K562 (cell line): ENCODE results near the gene DNAAF9. TPM values are rescaled to one million over a fixed set of nuclear protein-coding genes. Genes with fewer than 3 reads are reported as not detected.

Source experiments
- ATAC-seq: fragments of 200-7000 bp; cut with Tn5 transposase; 3 replicates; pipeline ENCODE4 v1.9.1; 2020; ENCODE audit warnings: moderate library complexity
- BruUV-seq: library from RNA; stranded (reverse); fragments of 400-500 nt; replicated peaks from 2 replicates; lab custom pipeline; 2021; lab: Mats Ljungman, UMichigan
- CTCF ChIA-PET: fragments of 300-600 bp; formaldehyde crosslinking; extraction: SDS; loops from one replicate; lab custom pipeline; 2021; ENCODE audit warnings: low intra/inter-chr PET ratio; lab: Yijun Ruan, JAX
- POLR2A ChIA-PET: fragments of 300-600, 350-650 bp; sonication (Branson Sonifier 250); formaldehyde crosslinking; extraction: SDS; loops from one replicate; lab custom pipeline; 2021; ENCODE audit warnings: antibody characterized with exemption, inconsistent platforms; lab: Yijun Ruan, JAX
- DNase-seq, 4 experiments: peaks; one replicate each; pipeline versions ENCODE4 v3.0.0 to v3.0.0-alpha.2; 2011 to 2018; ENCODE audit warnings: low spot score in 3 of 4, mixed read lengths in 3 of 4; ENCODE audit errors: extremely low read depth in 1 of 4
- FAIRE-seq: peaks from 2 replicates; lab custom pipeline; 2011; peaks lifted over from hg19 to GRCh38; lab: Jason Lieb, UNC
- H2AFZ ChIP-seq: 2 replicates; pipeline ENCODE4 v1.6.0; 2011; ENCODE audit warnings: low read depth, low read length, control low read depth, inconsistent platforms
- H3K27ac ChIP-seq: fragments of 200-600 bp; 3 replicates; pipeline ENCODE4 v1.8.0; 2011; ENCODE audit warnings: low read depth, mild to moderate bottlenecking, control low read depth, inconsistent platforms, low read length, moderate library complexity, mixed read lengths; ENCODE audit errors: extremely low read depth
- H3K27me3 ChIP-seq, 2 experiments: fragments of 300-600 bp in 1 of 2; 2 replicates in 1 of 2; 3 replicates in 1 of 2; pipeline versions ENCODE4 v1.6.0 to v1.8.0; 2011; ENCODE audit warnings: inconsistent platforms in 2 of 2, low read length in 2 of 2, mild to moderate bottlenecking in 1 of 2, mixed read lengths in 1 of 2, moderate library complexity in 1 of 2; ENCODE audit not compliant: control insufficient read depth in 2 of 2, insufficient read depth in 2 of 2
- H3K36me3 ChIP-seq: fragments of 300-600 bp; 3 replicates; pipeline ENCODE4 v1.8.0; 2011; ENCODE audit warnings: mild to moderate bottlenecking, low read length, inconsistent platforms; ENCODE audit not compliant: control insufficient read depth, insufficient read depth
- H3K4me1 ChIP-seq, 2 experiments: fragments of 200-600 bp in 1 of 2; replicated peaks in 1 of 2; 2 replicates in 1 of 2; 3 replicates in 1 of 2; pipeline versions ENCODE4 v1.5.1 to v1.8.0; 2011; ENCODE audit warnings: inconsistent platforms in 2 of 2, low read length in 2 of 2, mild to moderate bottlenecking in 1 of 2, mixed read lengths in 1 of 2, moderate library complexity in 1 of 2; ENCODE audit not compliant: control insufficient read depth in 2 of 2, insufficient read depth in 2 of 2
- H3K4me2 ChIP-seq: 2 replicates; pipeline ENCODE4 v1.6.1; 2011; ENCODE audit warnings: low read length, control low read depth, inconsistent platforms, mixed read lengths; ENCODE audit not compliant: insufficient read depth
- H3K4me3 ChIP-seq: fragments of 200-600 bp; sonication (generic), shearing (Covaris generic); 2 replicates; pipeline ENCODE4 v1.5.1; 2016; ENCODE audit warnings: control low read depth, inconsistent platforms
- H3K79me2 ChIP-seq: fragments of 200-600 bp; 3 replicates; pipeline ENCODE4 v1.8.0; 2011; ENCODE audit warnings: low read length, inconsistent platforms; ENCODE audit not compliant: control insufficient read depth, insufficient read depth
- H3K9ac ChIP-seq, 2 experiments: 2 replicates each; pipeline versions ENCODE4 v1.6.0 to v1.6.1; 2011; ENCODE audit warnings: low read depth in 2 of 2, low read length in 2 of 2, control low read depth in 1 of 2, inconsistent platforms in 1 of 2, mild to moderate bottlenecking in 1 of 2, mixed read lengths in 1 of 2; ENCODE audit not compliant: insufficient read depth in 1 of 2
- H3K9me1 ChIP-seq: one replicate; pipeline ENCODE4 v1.6.0; 2011; ENCODE audit warnings: inconsistent platforms, mild to moderate bottlenecking, low read length, moderate library complexity; ENCODE audit not compliant: control insufficient read depth, insufficient read depth
- H3K9me3 ChIP-seq: replicated peaks from 2 replicates; pipeline ENCODE4 v1.5.1; 2011; ENCODE audit warnings: low read depth, low read length, inconsistent platforms; ENCODE audit not compliant: control insufficient read depth, insufficient read depth
- H4K20me1 ChIP-seq: replicated peaks from 2 replicates; pipeline ENCODE4 v1.6.1; 2011; ENCODE audit warnings: low read length, inconsistent platforms, mixed read lengths; ENCODE audit not compliant: control insufficient read depth, insufficient read depth
- BRF1 ChIP-seq: IDR thresholded peaks from 3 replicates; pipeline ENCODE4 v1.6.1; 2011; ENCODE audit warnings: borderline replicate concordance, mild to moderate bottlenecking; ENCODE audit not compliant: insufficient read length; ENCODE audit errors: extremely low read depth
- CHAMP1 ChIP-seq: fragments of 450-650 bp; IDR thresholded peaks from 2 replicates; pipeline ENCODE4 v1.6.1; 2016; ENCODE audit warnings: mild to moderate bottlenecking
- CXXC5 ChIP-seq: fragments of 250-450 bp; sonication (Bioruptor Pico); IDR thresholded peaks from 2 replicates; pipeline ENCODE4 v1.8.0; 2022; ENCODE audit warnings: inconsistent platforms, mild to moderate bottlenecking, moderate library complexity
- DDX20 ChIP-seq: fragments of 450-650 bp; IDR thresholded peaks from 2 replicates; pipeline ENCODE4 v1.6.1; 2016; ENCODE audit warnings: missing genetic modification characterization, low read depth, mild to moderate bottlenecking, missing compliant biosample characterization, moderate library complexity
- EHMT2 ChIP-seq: fragments of 450-650 bp; IDR thresholded peaks from 2 replicates; pipeline ENCODE4 v1.6.1; 2018; ENCODE audit warnings: antibody characterized with exemption
- EZH2 ChIP-seq: IDR thresholded peaks from 2 replicates; pipeline ENCODE4 v1.6.1; 2012; ENCODE audit warnings: low read depth, mild to moderate bottlenecking, inconsistent platforms, low read length, borderline replicate concordance
- GABPB1 ChIP-seq: sonication (generic); formaldehyde crosslinking; IDR thresholded peaks from 2 replicates; pipeline ENCODE4 v1.8.0; 2022; ENCODE audit warnings: mild to moderate bottlenecking, missing genetic modification reagents
- IFI16 ChIP-seq: fragments of 250-450 bp; sonication (Bioruptor Pico); IDR thresholded peaks from 2 replicates; pipeline ENCODE4 v2.1.2; 2022; ENCODE audit warnings: mild to moderate bottlenecking, inconsistent platforms
- L3MBTL2 ChIP-seq: fragments of 450-650 bp; IDR thresholded peaks from 2 replicates; pipeline ENCODE4 v1.6.1; 2016; ENCODE audit warnings: mild to moderate bottlenecking, moderate library complexity
- NR2C2 ChIP-seq, 2 experiments: fragments of 200-800 bp in 1 of 2; sonication (Bioruptor generic) in 1 of 2; sonication (generic) in 1 of 2; formaldehyde crosslinking in 1 of 2; IDR thresholded peaks; 2 replicates each; pipeline versions ENCODE4 v1.6.1 to v1.8.0; 2016 to 2022; ENCODE audit warnings: mild to moderate bottlenecking in 1 of 2, missing compliant biosample characterization in 1 of 2, missing genetic modification characterization in 1 of 2, missing genetic modification reagents in 1 of 2
- PKNOX1 ChIP-seq: fragments of 450-650 bp; IDR thresholded peaks from 2 replicates; pipeline ENCODE4 v1.6.1; 2016
- SMARCA5 ChIP-seq: fragments of 450-650 bp; IDR thresholded peaks from 2 replicates; pipeline ENCODE4 v1.6.1; 2016
- TRIM24 ChIP-seq, 2 experiments: fragments of 450-650 bp; IDR thresholded peaks; 2 replicates each; pipeline ENCODE4 v1.6.1; 2016
- USF1 ChIP-seq: sonication (generic); formaldehyde crosslinking; IDR thresholded peaks from 2 replicates; pipeline ENCODE4 v1.9.0; 2022; ENCODE audit warnings: mild to moderate bottlenecking, missing genetic modification reagents
- ZBTB9 ChIP-seq: fragments of 450-650 bp; formaldehyde crosslinking; IDR thresholded peaks from 2 replicates; pipeline ENCODE4 v1.4.0; 2020; ENCODE audit warnings: mild to moderate bottlenecking, moderate library complexity
- ZKSCAN3 ChIP-seq: fragments of 250-450 bp; sonication (Bioruptor Pico); IDR thresholded peaks from 2 replicates; pipeline ENCODE4 v1.4.0; 2020
- WGBS: fragments of 100-300 bp; shearing (Covaris generic); methylation state at CpG from one replicate; pipeline ENCODE4 v1.1.6; 2016; ENCODE audit warnings: low coverage, mixed read lengths; ENCODE audit not compliant: insufficient coverage; ENCODE audit errors: missing lambda C conversion rate; 5-methylcytosine and 5-hydroxymethylcytosine counted together
- in situ Hi-C: fragments of 300-500 bp; cut with MboI; formaldehyde crosslinking; loops from 4 replicates; pipeline ENCODE4 v1.15.0; 2018; ENCODE audit warnings: inconsistent platforms, mixed read lengths
- intact Hi-C: fragments of 100-400 bp; cut with micrococcal nuclease; formaldehyde crosslinking; loops from 2 replicates; pipeline ENCODE4 v1.14.2; 2022
- polyA plus RNA-seq, 8 experiments: library from polyadenylated mRNA; depleted of rRNA in 4 of 8; stranded (reverse) in 5 of 8; unstranded in 3 of 8; fragments of >200 nt; fragmentation: Nextera tagmentation in 2 of 8; fragmentation: Illumina TruSeq in 1 of 8; extraction: Ambion mirVana in 2 of 8; extraction: Trizol in 1 of 8; gene quantifications; 2 replicates each; pipeline versions ENCODE4 v1.2.1 to v1.2.3, GENCODE V29; 2011 to 2014; ENCODE audit warnings: inconsistent platforms in 1 of 8, missing spikeins in 1 of 8
- total RNA-seq, 7 experiments: library from RNA; depleted of rRNA in 6 of 7; stranded (reverse); fragments of >200 nt in 6 of 7; fragmentation: Illumina TruSeq in 2 of 7; extraction: Trizol in 2 of 7; gene quantifications; 2 replicates each; pipeline versions ENCODE4 v1.2.1 to v1.2.3, GENCODE V29; 2011 to 2021; ENCODE audit warnings: low replicate concordance in 1 of 7

The DNAAF9 gene
- total and polyA plus RNA-seq, 9 of the 15 experiments (the other 6 are each of a cell fraction or from before 2014, with no cell fraction given), result 0.42 to 2.9 (median 1.9) TPM

- ATAC-seq, result peak; percentile 78
- ChIA-PET POLR2A (interaction anchor here (0.6 to 0.9 kb wide), 2 partner anchors 8 to 10 kb away, joined by 3 to 4 read pairs; no protein-coding TSS in a partner anchor), CTCF (no interaction called here)
- Histone ChIP-seq H3K9me1 (no peaks in the 10 kb centered on the region), H3K27me3 (no peaks in the 10 kb centered on the region), H3K79me2 (no peaks in the 10 kb centered on the region), H3K9me3 (no peaks in the 10 kb centered on the region), H3K4me3 (no peak overlapping the region), H3K36me3 (no peaks in the 10 kb centered on the region), H4K20me1 (no peaks in the 10 kb centered on the region), H3K27ac (peak overlapping the region; percentile 37; the same call in 2 of the 3 replicates), H2AFZ (peak overlapping the region; percentile 95), H3K4me1 (peaks cover 0 to 8% of the 10 kb centered on the region in 2 experiments; a peak in 3 of 5 replicates), H3K4me2 (no peak overlapping the region), H3K9ac (no peak overlapping the region)
- no peak for FAIRE-seq
- DNase-seq, result peak in 1 of 4 experiments; percentile 23
- intact Hi-C loops, result no loop called here
- 15% methylated on average over 3 of the region's 3 CpGs for WGBS
- in situ Hi-C loops, result no loop called here
- no TSS peak for BruUV-seq
- TF ChIP-seq USF1 (CRISPR knock-in tag), result no peak; the same call in 1 of the 2 replicates
- TF ChIP-seq IFI16 (CRISPR knock-in tag), result no peak
- TF ChIP-seq EZH2, result no peak
- peak in 1 of 2 experiments; percentile 56; a peak in 2 of 4 replicates for TF ChIP-seq TRIM24 (IDR thresholded peaks at IDR 0.05)
- no peak for TF ChIP-seq NR2C2 (CRISPR knock-in tag; IDR thresholded peaks at IDR 0.05)
- peak; percentile 77; the same call in 1 of the 2 replicates for TF ChIP-seq NR2C2 (tag; IDR thresholded peaks at IDR 0.05)
- TF ChIP-seq L3MBTL2, result peak; percentile 67
- TF ChIP-seq DDX20 (tag), result 0 out of 2 replicates have a peak, but pooled peaks have one; percentile 47
- no peak for TF ChIP-seq SMARCA5
- peak; percentile 44; the same call in 1 of the 2 replicates for TF ChIP-seq EHMT2
- TF ChIP-seq ZKSCAN3, result no peak
- TF ChIP-seq GABPB1 (CRISPR knock-in tag), result no peak
- no peak for TF ChIP-seq CHAMP1
- TF ChIP-seq PKNOX1, result peak; percentile 43; the same call in 1 of the 2 replicates
- TF ChIP-seq ZBTB9, result peak; percentile 34; the same call in 1 of the 2 replicates
- no peak for TF ChIP-seq BRF1
- 0 out of 2 replicates have a peak, but pooled peaks have one; percentile 17 for TF ChIP-seq CXXC5 (CRISPR knock-in tag)
Measured at GRCh38 chr20:3420211-3420707, 12.8 kb upstream of the DNAAF9 start.
